K562 (cell line): ENCODE data around the gene PREX1. TPM values are rescaled to one million over a fixed set of nuclear protein-coding genes. Genes with fewer than 3 reads are reported as not detected.

Source experiments
- ATAC-seq: fragments of 200-7000 bp; cut with Tn5 transposase; 3 replicates; pipeline ENCODE4 v1.9.1; 2020; ENCODE audit warnings: moderate library complexity
- BruUV-seq: library from RNA; stranded (reverse); fragments of 400-500 nt; replicated peaks from 2 replicates; lab custom pipeline; 2021; lab: Mats Ljungman, UMichigan
- CTCF ChIA-PET: fragments of 300-600 bp; formaldehyde crosslinking; extraction: SDS; loops from one replicate; lab custom pipeline; 2021; ENCODE audit warnings: low intra/inter-chr PET ratio; lab: Yijun Ruan, JAX
- POLR2A ChIA-PET: fragments of 300-600, 350-650 bp; sonication (Branson Sonifier 250); formaldehyde crosslinking; extraction: SDS; loops from one replicate; lab custom pipeline; 2021; ENCODE audit warnings: antibody characterized with exemption, inconsistent platforms; lab: Yijun Ruan, JAX
- DNase-seq, 4 experiments: peaks; one replicate each; pipeline versions ENCODE4 v3.0.0 to v3.0.0-alpha.2; 2011 to 2018; ENCODE audit warnings: low spot score in 3 of 4, mixed read lengths in 3 of 4; ENCODE audit errors: extremely low read depth in 1 of 4
- FAIRE-seq: peaks from 2 replicates; lab custom pipeline; 2011; peaks lifted over from hg19 to GRCh38; lab: Jason Lieb, UNC
- H2AFZ ChIP-seq: 2 replicates; pipeline ENCODE4 v1.6.0; 2011; ENCODE audit warnings: low read depth, low read length, control low read depth, inconsistent platforms
- H3K27ac ChIP-seq: fragments of 200-600 bp; 3 replicates; pipeline ENCODE4 v1.8.0; 2011; ENCODE audit warnings: low read depth, mild to moderate bottlenecking, control low read depth, inconsistent platforms, low read length, moderate library complexity, mixed read lengths; ENCODE audit errors: extremely low read depth
- H3K27me3 ChIP-seq, 2 experiments: fragments of 300-600 bp in 1 of 2; 2 replicates in 1 of 2; 3 replicates in 1 of 2; pipeline versions ENCODE4 v1.6.0 to v1.8.0; 2011; ENCODE audit warnings: inconsistent platforms in 2 of 2, low read length in 2 of 2, mild to moderate bottlenecking in 1 of 2, mixed read lengths in 1 of 2, moderate library complexity in 1 of 2; ENCODE audit not compliant: control insufficient read depth in 2 of 2, insufficient read depth in 2 of 2
- H3K36me3 ChIP-seq: fragments of 300-600 bp; 3 replicates; pipeline ENCODE4 v1.8.0; 2011; ENCODE audit warnings: mild to moderate bottlenecking, low read length, inconsistent platforms; ENCODE audit not compliant: control insufficient read depth, insufficient read depth
- H3K4me1 ChIP-seq, 2 experiments: fragments of 200-600 bp in 1 of 2; replicated peaks in 1 of 2; 2 replicates in 1 of 2; 3 replicates in 1 of 2; pipeline versions ENCODE4 v1.5.1 to v1.8.0; 2011; ENCODE audit warnings: inconsistent platforms in 2 of 2, low read length in 2 of 2, mild to moderate bottlenecking in 1 of 2, mixed read lengths in 1 of 2, moderate library complexity in 1 of 2; ENCODE audit not compliant: control insufficient read depth in 2 of 2, insufficient read depth in 2 of 2
- H3K4me2 ChIP-seq: 2 replicates; pipeline ENCODE4 v1.6.1; 2011; ENCODE audit warnings: low read length, control low read depth, inconsistent platforms, mixed read lengths; ENCODE audit not compliant: insufficient read depth
- H3K4me3 ChIP-seq: fragments of 200-600 bp; sonication (generic), shearing (Covaris generic); 2 replicates; pipeline ENCODE4 v1.5.1; 2016; ENCODE audit warnings: control low read depth, inconsistent platforms
- H3K79me2 ChIP-seq: fragments of 200-600 bp; 3 replicates; pipeline ENCODE4 v1.8.0; 2011; ENCODE audit warnings: low read length, inconsistent platforms; ENCODE audit not compliant: control insufficient read depth, insufficient read depth
- H3K9ac ChIP-seq, 2 experiments: 2 replicates each; pipeline versions ENCODE4 v1.6.0 to v1.6.1; 2011; ENCODE audit warnings: low read depth in 2 of 2, low read length in 2 of 2, control low read depth in 1 of 2, inconsistent platforms in 1 of 2, mild to moderate bottlenecking in 1 of 2, mixed read lengths in 1 of 2; ENCODE audit not compliant: insufficient read depth in 1 of 2
- H3K9me1 ChIP-seq: one replicate; pipeline ENCODE4 v1.6.0; 2011; ENCODE audit warnings: inconsistent platforms, mild to moderate bottlenecking, low read length, moderate library complexity; ENCODE audit not compliant: control insufficient read depth, insufficient read depth
- H3K9me3 ChIP-seq: replicated peaks from 2 replicates; pipeline ENCODE4 v1.5.1; 2011; ENCODE audit warnings: low read depth, low read length, inconsistent platforms; ENCODE audit not compliant: control insufficient read depth, insufficient read depth
- H4K20me1 ChIP-seq: replicated peaks from 2 replicates; pipeline ENCODE4 v1.6.1; 2011; ENCODE audit warnings: low read length, inconsistent platforms, mixed read lengths; ENCODE audit not compliant: control insufficient read depth, insufficient read depth
- BRF2 ChIP-seq: IDR thresholded peaks from 3 replicates; pipeline ENCODE4 v1.6.1; 2011; ENCODE audit warnings: borderline replicate concordance, mild to moderate bottlenecking; ENCODE audit not compliant: insufficient read length, insufficient read depth
- EWSR1 ChIP-seq: fragments of 450-650 bp; IDR thresholded peaks from 2 replicates; pipeline ENCODE4 v1.6.1; 2018; ENCODE audit warnings: borderline replicate concordance, mild to moderate bottlenecking, low read depth, moderate library complexity; ENCODE audit not compliant: partially characterized antibody
- FOXM1 ChIP-seq, 2 experiments: fragments of 450-650 bp in 1 of 2; sonication (generic) in 1 of 2; formaldehyde crosslinking in 1 of 2; IDR thresholded peaks; 2 replicates each; pipeline versions ENCODE4 v1.6.1 to v1.9.0; 2017 to 2022; ENCODE audit warnings: low read depth in 2 of 2, mild to moderate bottlenecking in 2 of 2, missing genetic modification reagents in 1 of 2, moderate library complexity in 1 of 2
- KLF10 ChIP-seq: fragments of 250-450 bp; sonication (Bioruptor Pico); IDR thresholded peaks from 2 replicates; pipeline ENCODE4 v1.6.1; 2021; ENCODE audit warnings: matching md5 sums
- MYBL2 ChIP-seq, 2 experiments: fragments of 450-650 bp in 1 of 2; sonication (generic) in 1 of 2; formaldehyde crosslinking in 1 of 2; IDR thresholded peaks; 2 replicates each; pipeline versions ENCODE4 v1.6.1 to v1.8.1; 2017 to 2022; ENCODE audit warnings: borderline replicate concordance in 1 of 2, inconsistent platforms in 1 of 2, low read depth in 1 of 2, mild to moderate bottlenecking in 1 of 2, missing genetic modification reagents in 1 of 2, moderate library complexity in 1 of 2
- RAD21 ChIP-seq, 2 experiments: fragments of 250-450 bp in 1 of 2; fragments of 450-650 bp in 1 of 2; sonication (Bioruptor Pico) in 1 of 2; formaldehyde crosslinking in 1 of 2; IDR thresholded peaks in 1 of 2; conservative IDR thresholded peaks in 1 of 2; 2 replicates each; pipeline versions ENCODE4 v1.4.0 to v1.8.0; 2020 to 2022; ENCODE audit warnings: mild to moderate bottlenecking in 2 of 2, moderate library complexity in 1 of 2
- RBM25 ChIP-seq: fragments of 200-400 bp; formaldehyde crosslinking; IDR thresholded peaks from 2 replicates; pipeline ENCODE4 v1.6.1; 2018; ENCODE audit warnings: low read length, low read depth, moderate library complexity; ENCODE audit not compliant: severe bottlenecking
- RNF2 ChIP-seq: sonication (generic); IDR thresholded peaks from 2 replicates; pipeline ENCODE4 v1.6.1; 2016
- SAP30 ChIP-seq: fragments of 200-600 bp; sonication (generic); IDR thresholded peaks from 2 replicates; pipeline ENCODE4 v1.6.1; 2012; ENCODE audit warnings: borderline replicate concordance, low read depth, mild to moderate bottlenecking, moderate library complexity, low read length, control low read depth, inconsistent platforms; ENCODE audit not compliant: insufficient read depth, poor library complexity, severe bottlenecking
- SREBF1 ChIP-seq: fragments of 150-350 bp; IDR thresholded peaks from 2 replicates; pipeline ENCODE4 v1.6.1; 2014; ENCODE audit warnings: antibody characterized with exemption, low read depth, low read length, borderline replicate concordance
- ZNF197 ChIP-seq: fragments of 200-800 bp; sonication (Bioruptor generic); IDR thresholded peaks from 2 replicates; pipeline ENCODE4 v1.6.1; 2016; ENCODE audit warnings: low read depth, missing genetic modification characterization, missing compliant biosample characterization
- WGBS: fragments of 100-300 bp; shearing (Covaris generic); methylation state at CpG from one replicate; pipeline ENCODE4 v1.1.6; 2016; ENCODE audit warnings: low coverage, mixed read lengths; ENCODE audit not compliant: insufficient coverage; ENCODE audit errors: missing lambda C conversion rate; 5-methylcytosine and 5-hydroxymethylcytosine counted together
- in situ Hi-C: fragments of 300-500 bp; cut with MboI; formaldehyde crosslinking; loops from 4 replicates; pipeline ENCODE4 v1.15.0; 2018; ENCODE audit warnings: inconsistent platforms, mixed read lengths
- intact Hi-C: fragments of 100-400 bp; cut with micrococcal nuclease; formaldehyde crosslinking; loops from 2 replicates; pipeline ENCODE4 v1.14.2; 2022
- polyA plus RNA-seq, 8 experiments: library from polyadenylated mRNA; depleted of rRNA in 4 of 8; stranded (reverse) in 5 of 8; unstranded in 3 of 8; fragments of >200 nt; fragmentation: Nextera tagmentation in 2 of 8; fragmentation: Illumina TruSeq in 1 of 8; extraction: Ambion mirVana in 2 of 8; extraction: Trizol in 1 of 8; gene quantifications; 2 replicates each; pipeline versions ENCODE4 v1.2.1 to v1.2.3, GENCODE V29; 2011 to 2014; ENCODE audit warnings: inconsistent platforms in 1 of 8, missing spikeins in 1 of 8
- total RNA-seq, 7 experiments: library from RNA; depleted of rRNA in 6 of 7; stranded (reverse); fragments of >200 nt in 6 of 7; fragmentation: Illumina TruSeq in 2 of 7; extraction: Trizol in 2 of 7; gene quantifications; 2 replicates each; pipeline versions ENCODE4 v1.2.1 to v1.2.3, GENCODE V29; 2011 to 2021; ENCODE audit warnings: low replicate concordance in 1 of 7
- TF ChIP-seq, protein P1 (sequence below): IDR thresholded peaks from 2 replicates; pipeline ENCODE4 v1.6.1; 2012; ENCODE audit warnings: low read depth, low read length, improper control_type of control experiment, borderline replicate concordance
- TF ChIP-seq, protein P2 (sequence below): sonication (generic); formaldehyde crosslinking; IDR thresholded peaks from 2 replicates; pipeline ENCODE4 v1.8.1; 2023; ENCODE audit warnings: mild to moderate bottlenecking, missing genetic modification reagents

The PREX1 gene
- total and polyA plus RNA-seq, 9 of the 15 experiments (the other 6 are each of a cell fraction or from before 2014, with no cell fraction given): 0.37 to 10.4 (median 4.8) TPM

GRCh38 chr20:48695255-48695654, 132.5 kb downstream of the PREX1 start:
- ATAC-seq (no peak), DNase-seq (no peak), FAIRE-seq (no peak)
- intact Hi-C loops (no loop called here), in situ Hi-C loops (no loop called here)
- Histone ChIP-seq H2AFZ (no peak overlapping the region), H3K4me3 (no peak overlapping the region), H3K4me1 (peaks cover 6 to 7% of the 10 kb centered on the region in 2 experiments; a peak in 4 of 5 replicates), H3K9ac (no peak overlapping the region), H3K27ac (no peak overlapping the region), H3K9me1 (peaks cover 2% of the 10 kb centered on the region), H3K27me3 (no peaks in the 10 kb centered on the region), H3K4me2 (no peak overlapping the region), H4K20me1 (no peaks in the 10 kb centered on the region), H3K79me2 (no peaks in the 10 kb centered on the region), H3K36me3 (no peaks in the 10 kb centered on the region), H3K9me3 (no peaks in the 10 kb centered on the region)
- BruUV-seq: no TSS peak
- ChIA-PET POLR2A (interaction anchor here (1.5 kb wide), 1 partner anchor 12 kb away, joined by 4 read pairs; no protein-coding TSS in a partner anchor), CTCF (no interaction called here)
- WGBS: 29% methylated on average over 2 of the region's 2 CpGs
- TF ChIP-seq RBM25: no peak
- no peak for TF ChIP-seq MYBL2 (IDR thresholded peaks at IDR 0.05; ENCODE audit: low read depth)
- TF ChIP-seq MYBL2 (CRISPR knock-in tag; IDR thresholded peaks at IDR 0.05; ENCODE audit: borderline replicate concordance): no peak
- TF ChIP-seq KLF10 (CRISPR knock-in tag): no peak
- TF ChIP-seq SAP30: no peak
- no peak for TF ChIP-seq EWSR1
- TF ChIP-seq BRF2: no peak
- TF ChIP-seq, protein P1, sequence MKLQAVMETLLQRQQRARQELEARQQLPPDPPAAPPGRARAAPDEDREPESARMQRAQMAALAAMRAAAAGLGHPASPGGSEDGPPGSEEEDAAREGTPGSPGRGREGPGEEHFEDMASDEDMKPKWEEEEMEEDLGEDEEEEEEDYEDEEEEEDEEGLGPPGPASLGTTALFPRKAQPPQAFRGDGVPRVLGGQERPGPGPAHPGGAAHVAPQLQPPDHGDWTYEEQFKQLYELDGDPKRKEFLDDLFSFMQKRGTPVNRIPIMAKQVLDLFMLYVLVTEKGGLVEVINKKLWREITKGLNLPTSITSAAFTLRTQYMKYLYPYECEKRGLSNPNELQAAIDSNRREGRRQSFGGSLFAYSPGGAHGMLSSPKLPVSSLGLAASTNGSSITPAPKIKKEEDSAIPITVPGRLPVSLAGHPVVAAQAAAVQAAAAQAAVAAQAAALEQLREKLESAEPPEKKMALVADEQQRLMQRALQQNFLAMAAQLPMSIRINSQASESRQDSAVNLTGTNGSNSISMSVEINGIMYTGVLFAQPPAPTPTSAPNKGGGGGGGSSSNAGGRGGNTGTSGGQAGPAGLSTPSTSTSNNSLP: no peak
- no peak for TF ChIP-seq RAD21 (CRISPR knock-in tag; conservative IDR thresholded peaks at IDR 0.05 in 1 of 2, IDR thresholded peaks at IDR 0.05 in 1 of 2)
- no peak for TF ChIP-seq SREBF1
- TF ChIP-seq, protein P2, sequence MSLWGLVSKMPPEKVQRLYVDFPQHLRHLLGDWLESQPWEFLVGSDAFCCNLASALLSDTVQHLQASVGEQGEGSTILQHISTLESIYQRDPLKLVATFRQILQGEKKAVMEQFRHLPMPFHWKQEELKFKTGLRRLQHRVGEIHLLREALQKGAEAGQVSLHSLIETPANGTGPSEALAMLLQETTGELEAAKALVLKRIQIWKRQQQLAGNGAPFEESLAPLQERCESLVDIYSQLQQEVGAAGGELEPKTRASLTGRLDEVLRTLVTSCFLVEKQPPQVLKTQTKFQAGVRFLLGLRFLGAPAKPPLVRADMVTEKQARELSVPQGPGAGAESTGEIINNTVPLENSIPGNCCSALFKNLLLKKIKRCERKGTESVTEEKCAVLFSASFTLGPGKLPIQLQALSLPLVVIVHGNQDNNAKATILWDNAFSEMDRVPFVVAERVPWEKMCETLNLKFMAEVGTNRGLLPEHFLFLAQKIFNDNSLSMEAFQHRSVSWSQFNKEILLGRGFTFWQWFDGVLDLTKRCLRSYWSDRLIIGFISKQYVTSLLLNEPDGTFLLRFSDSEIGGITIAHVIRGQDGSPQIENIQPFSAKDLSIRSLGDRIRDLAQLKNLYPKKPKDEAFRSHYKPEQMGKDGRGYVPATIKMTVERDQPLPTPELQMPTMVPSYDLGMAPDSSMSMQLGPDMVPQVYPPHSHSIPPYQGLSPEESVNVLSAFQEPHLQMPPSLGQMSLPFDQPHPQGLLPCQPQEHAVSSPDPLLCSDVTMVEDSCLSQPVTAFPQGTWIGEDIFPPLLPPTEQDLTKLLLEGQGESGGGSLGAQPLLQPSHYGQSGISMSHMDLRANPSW: no peak
- TF ChIP-seq ZNF197: no peak
- TF ChIP-seq FOXM1 (IDR thresholded peaks at IDR 0.05; ENCODE audit: low read depth): no peak
- TF ChIP-seq FOXM1 (CRISPR knock-in tag; IDR thresholded peaks at IDR 0.05; ENCODE audit: low read depth): no peak
- TF ChIP-seq RNF2: no peak
